ENCODE measurements around the gene OPCML. TPM values are rescaled to one million over a fixed set of nuclear protein-coding genes. Genes with fewer than 3 reads are reported as not detected.

The OPCML gene
- total RNA-seq, 1 experiment from 2014 or later, result not detected

GRCh38 chr11:133198438-133198837, 333.9 kb downstream of the OPCML start:
- H3K4me1 ChIP-seq (ENCODE audit: control insufficient read depth, insufficient read depth, low read length), result no peaks in the 10 kb centered on the region
- intact Hi-C loops (cut with micrococcal nuclease; ENCODE audit: unreplicated experiment), result no loop called here

GRCh38 chr11:133197425-133197824, 334.9 kb downstream of the OPCML start:
- Histone ChIP-seq H3K4me1 (ENCODE audit: control insufficient read depth, insufficient read depth, low read length) (no peaks in the 10 kb centered on the region), H3K27ac (ENCODE audit: low read length) (no peak overlapping the region), H3K27me3 (ENCODE audit: control insufficient read depth, insufficient read depth, low read length) (peaks cover 3% of the 10 kb centered on the region), H3K9me3 (ENCODE audit: control insufficient read depth, insufficient read depth, low read depth, low read length) (no peaks in the 10 kb centered on the region), H3K4me3 (ENCODE audit: low read depth in 2 of 2, low read length in 2 of 2) (no peak overlapping the region), H3K36me3 (ENCODE audit: control insufficient read depth, insufficient read depth, low read length) (no peaks in the 10 kb centered on the region)
- CTCF ChIA-PET, result no interaction called here
- in situ Hi-C loops (cut with HindIII; ENCODE audit: low pct_unique_long_range_greater_than_20kb, low sequenced_read_pairs) (no loop called here), intact Hi-C loops (cut with micrococcal nuclease; ENCODE audit: unreplicated experiment) (no loop called here)
- DNase-seq (ENCODE audit: low read depth, low spot score) (no peak), ATAC-seq (no peak)
- no peak for TF ChIP-seq TCF7L2 (IDR thresholded peaks at IDR 0.05; ENCODE audit: low read depth, low read length)
- TF ChIP-seq, protein P1, sequence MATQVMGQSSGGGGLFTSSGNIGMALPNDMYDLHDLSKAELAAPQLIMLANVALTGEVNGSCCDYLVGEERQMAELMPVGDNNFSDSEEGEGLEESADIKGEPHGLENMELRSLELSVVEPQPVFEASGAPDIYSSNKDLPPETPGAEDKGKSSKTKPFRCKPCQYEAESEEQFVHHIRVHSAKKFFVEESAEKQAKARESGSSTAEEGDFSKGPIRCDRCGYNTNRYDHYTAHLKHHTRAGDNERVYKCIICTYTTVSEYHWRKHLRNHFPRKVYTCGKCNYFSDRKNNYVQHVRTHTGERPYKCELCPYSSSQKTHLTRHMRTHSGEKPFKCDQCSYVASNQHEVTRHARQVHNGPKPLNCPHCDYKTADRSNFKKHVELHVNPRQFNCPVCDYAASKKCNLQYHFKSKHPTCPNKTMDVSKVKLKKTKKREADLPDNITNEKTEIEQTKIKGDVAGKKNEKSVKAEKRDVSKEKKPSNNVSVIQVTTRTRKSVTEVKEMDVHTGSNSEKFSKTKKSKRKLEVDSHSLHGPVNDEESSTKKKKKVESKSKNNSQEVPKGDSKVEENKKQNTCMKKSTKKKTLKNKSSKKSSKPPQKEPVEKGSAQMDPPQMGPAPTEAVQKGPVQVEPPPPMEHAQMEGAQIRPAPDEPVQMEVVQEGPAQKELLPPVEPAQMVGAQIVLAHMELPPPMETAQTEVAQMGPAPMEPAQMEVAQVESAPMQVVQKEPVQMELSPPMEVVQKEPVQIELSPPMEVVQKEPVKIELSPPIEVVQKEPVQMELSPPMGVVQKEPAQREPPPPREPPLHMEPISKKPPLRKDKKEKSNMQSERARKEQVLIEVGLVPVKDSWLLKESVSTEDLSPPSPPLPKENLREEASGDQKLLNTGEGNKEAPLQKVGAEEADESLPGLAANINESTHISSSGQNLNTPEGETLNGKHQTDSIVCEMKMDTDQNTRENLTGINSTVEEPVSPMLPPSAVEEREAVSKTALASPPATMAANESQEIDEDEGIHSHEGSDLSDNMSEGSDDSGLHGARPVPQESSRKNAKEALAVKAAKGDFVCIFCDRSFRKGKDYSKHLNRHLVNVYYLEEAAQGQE (IDR thresholded peaks at IDR 0.05; ENCODE audit: insufficient read depth in 1 of 2, low read depth in 2 of 2, low read length in 1 of 2), result no peak
- no peak for TF ChIP-seq SIN3A (IDR thresholded peaks at IDR 0.05; ENCODE audit: borderline replicate concordance, insufficient read depth, low read depth, low read length)
- TF ChIP-seq POLR2AphosphoS5 (IDR thresholded peaks at IDR 0.05; ENCODE audit: low read depth, low read length), result no peak
- no peak for TF ChIP-seq CTCF (IDR thresholded peaks at IDR 0.05)
- BruUV-seq (replicated peaks), result no TSS peak
- POLR2A ChIA-PET, result no interaction called here

More at GRCh38 chr11:133198438-133198837, 333.9 kb downstream of the OPCML start:
- TF ChIP-seq CTCF (IDR thresholded peaks at IDR 0.05) (no peak), SIN3A (IDR thresholded peaks at IDR 0.05; ENCODE audit: borderline replicate concordance, insufficient read depth, low read depth, low read length) (no peak), POLR2AphosphoS5 (IDR thresholded peaks at IDR 0.05; ENCODE audit: low read depth, low read length) (no peak), TCF7L2 (IDR thresholded peaks at IDR 0.05; ENCODE audit: low read depth, low read length) (no peak)
- TF ChIP-seq, protein P1 (IDR thresholded peaks at IDR 0.05; ENCODE audit: insufficient read depth in 1 of 2, low read depth in 2 of 2, low read length in 1 of 2), result no peak
- Histone ChIP-seq H3K36me3 (ENCODE audit: control insufficient read depth, insufficient read depth, low read length) (no peaks in the 10 kb centered on the region), H3K4me3 (ENCODE audit: low read depth in 2 of 2, low read length in 2 of 2) (no peak overlapping the region), H3K9me3 (ENCODE audit: control insufficient read depth, insufficient read depth, low read depth, low read length) (no peaks in the 10 kb centered on the region), H3K27ac (ENCODE audit: low read length) (no peak overlapping the region), H3K27me3 (ENCODE audit: control insufficient read depth, insufficient read depth, low read length) (peaks cover 3% of the 10 kb centered on the region)
- BruUV-seq (replicated peaks), result no TSS peak
- no peak for ATAC-seq
- in situ Hi-C loops (cut with HindIII; ENCODE audit: low pct_unique_long_range_greater_than_20kb, low sequenced_read_pairs), result no loop called here
- no peak for DNase-seq (ENCODE audit: low read depth, low spot score)
- ChIA-PET CTCF (no interaction called here), POLR2A (interaction anchor here (0.6 kb wide), 1 partner anchor 18 kb away, joined by 12 read pairs; no protein-coding TSS in a partner anchor)
